ENCODE data around the gene SPTLC2. TPM values are rescaled to one million over a fixed set of nuclear protein-coding genes. Genes with fewer than 3 reads are reported as not detected.

Gene SPTLC2
- total RNA-seq, 1 experiment from 2014 or later: 68.4 TPM

DNA sequence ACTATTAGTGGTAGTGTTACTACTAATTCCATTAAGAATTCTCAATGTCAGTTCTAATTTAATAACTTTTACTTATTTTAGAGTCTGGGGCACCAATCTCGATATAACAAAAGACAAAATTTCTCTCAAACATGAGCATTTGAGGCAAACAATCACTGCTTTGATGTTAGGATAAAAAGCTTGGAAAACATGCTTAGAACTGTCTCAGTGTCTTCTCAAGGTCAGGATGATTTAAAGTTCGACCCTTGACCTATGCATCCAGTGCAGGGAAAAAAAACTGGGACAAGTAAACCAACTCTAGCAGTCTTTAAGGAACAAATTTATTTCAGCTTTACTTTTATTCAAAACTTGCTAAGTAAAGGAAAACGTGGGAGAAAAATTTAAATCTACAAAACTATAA lies 31.1 kb downstream of the SPTLC2 start:
- Histone ChIP-seq H3K9me3 (ENCODE audit: insufficient read depth, low read depth) (no peaks in the 10 kb centered on the region), H3K4me2 (no peak overlapping the region), H3K27ac (no peak overlapping the region), H3K27me3 (ENCODE audit: insufficient read depth, low read depth) (no peaks in the 10 kb centered on the region), H3K4me1 (replicated peaks; ENCODE audit: insufficient read depth) (peaks cover 6% of the 10 kb centered on the region; the same call in 1 of the 2 replicates), H2AFZ (no peak overlapping the region), H3K36me3 (ENCODE audit: low read depth) (no peaks in the 10 kb centered on the region), H3K9me2 (ENCODE audit: insufficient read depth) (peaks cover 4% of the 10 kb centered on the region; the same call in 1 of the 2 replicates), H3K4me3 (no peak overlapping the region), H3F3A (ENCODE audit: insufficient read depth, low read depth) (peaks cover 24% of the 10 kb centered on the region; the same call in 1 of the 2 replicates), H3K79me2 (ENCODE audit: low read depth) (peaks cover 92% of the 10 kb centered on the region), H4K20me1 (ENCODE audit: insufficient read depth) (peaks cover 23% of the 10 kb centered on the region)
- ChIA-PET CTCF (no interaction called here), POLR2A (ENCODE audit: unreplicated experiment) (no interaction called here)
- intact Hi-C loops (cut with micrococcal nuclease; ENCODE audit: unreplicated experiment): no loop called here
- no peak for DNase-seq
- no TSS peak for BruUV-seq (replicated peaks)
- TF ChIP-seq, protein P1, sequence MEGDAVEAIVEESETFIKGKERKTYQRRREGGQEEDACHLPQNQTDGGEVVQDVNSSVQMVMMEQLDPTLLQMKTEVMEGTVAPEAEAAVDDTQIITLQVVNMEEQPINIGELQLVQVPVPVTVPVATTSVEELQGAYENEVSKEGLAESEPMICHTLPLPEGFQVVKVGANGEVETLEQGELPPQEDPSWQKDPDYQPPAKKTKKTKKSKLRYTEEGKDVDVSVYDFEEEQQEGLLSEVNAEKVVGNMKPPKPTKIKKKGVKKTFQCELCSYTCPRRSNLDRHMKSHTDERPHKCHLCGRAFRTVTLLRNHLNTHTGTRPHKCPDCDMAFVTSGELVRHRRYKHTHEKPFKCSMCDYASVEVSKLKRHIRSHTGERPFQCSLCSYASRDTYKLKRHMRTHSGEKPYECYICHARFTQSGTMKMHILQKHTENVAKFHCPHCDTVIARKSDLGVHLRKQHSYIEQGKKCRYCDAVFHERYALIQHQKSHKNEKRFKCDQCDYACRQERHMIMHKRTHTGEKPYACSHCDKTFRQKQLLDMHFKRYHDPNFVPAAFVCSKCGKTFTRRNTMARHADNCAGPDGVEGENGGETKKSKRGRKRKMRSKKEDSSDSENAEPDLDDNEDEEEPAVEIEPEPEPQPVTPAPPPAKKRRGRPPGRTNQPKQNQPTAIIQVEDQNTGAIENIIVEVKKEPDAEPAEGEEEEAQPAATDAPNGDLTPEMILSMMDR (conservative IDR thresholded peaks at IDR 0.05): no peak
- TF ChIP-seq EZH2 (IDR thresholded peaks at IDR 0.05; ENCODE audit: low read depth): no peak

- no peaks in the 10 kb centered on the region for H3K36me3 ChIP-seq (ENCODE audit: low read depth)
- H3K27me3 ChIP-seq (ENCODE audit: insufficient read depth, low read depth): no peaks in the 10 kb centered on the region
- BruUV-seq (replicated peaks): no TSS peak
- peaks cover 92% of the 10 kb centered on the region for H3K79me2 ChIP-seq (ENCODE audit: low read depth)
- peaks cover 4% of the 10 kb centered on the region; the same call in 1 of the 2 replicates for H3K9me2 ChIP-seq (ENCODE audit: insufficient read depth)
- no peak overlapping the region for H3K4me3 ChIP-seq
- POLR2A ChIA-PET (ENCODE audit: unreplicated experiment): no interaction called here
- no peak overlapping the region for H3K4me2 ChIP-seq
- H3K9me3 ChIP-seq (ENCODE audit: insufficient read depth, low read depth): no peaks in the 10 kb centered on the region
- TF ChIP-seq, protein P1 (conservative IDR thresholded peaks at IDR 0.05): no peak
- TF ChIP-seq EZH2 (IDR thresholded peaks at IDR 0.05; ENCODE audit: low read depth): no peak
- H3K4me1 ChIP-seq (replicated peaks; ENCODE audit: insufficient read depth): no peaks in the 10 kb centered on the region; the same call in 1 of the 2 replicates
- H2AFZ ChIP-seq: no peak overlapping the region
- DNase-seq: no peak
- no peak overlapping the region for H3K27ac ChIP-seq
- H4K20me1 ChIP-seq (ENCODE audit: insufficient read depth): peaks cover 23% of the 10 kb centered on the region
- peaks cover 24% of the 10 kb centered on the region; the same call in 1 of the 2 replicates for H3F3A ChIP-seq (ENCODE audit: insufficient read depth, low read depth)
- CTCF ChIA-PET: no interaction called here
- intact Hi-C loops (cut with micrococcal nuclease; ENCODE audit: unreplicated experiment): no loop called here
These were observed 31.6 kb downstream of the SPTLC2 start for GRCh38 chr14:77584809-77585208.

DNA sequence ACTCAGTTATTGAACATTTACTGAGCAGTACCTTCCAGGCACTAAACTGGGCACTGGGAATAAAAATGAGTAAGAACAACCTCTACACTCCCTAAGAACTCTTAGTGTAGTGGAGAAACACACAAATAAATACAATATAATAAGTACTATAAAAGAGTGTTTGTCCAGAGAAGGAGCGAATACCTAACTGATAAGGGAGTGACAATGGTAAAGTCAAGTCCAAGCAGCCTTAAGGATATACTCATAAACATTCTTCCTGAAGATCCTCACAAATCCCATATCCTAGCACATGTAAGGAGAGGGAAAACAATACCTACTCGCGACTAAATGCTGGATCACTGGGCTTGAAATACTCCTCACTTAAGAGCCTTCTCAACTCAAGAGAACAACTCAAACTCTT lies 32.8 kb downstream of the SPTLC2 start:
- BruUV-seq (replicated peaks): no TSS peak
- peaks cover 92% of the 10 kb centered on the region for H3K79me2 ChIP-seq (ENCODE audit: low read depth)
- no peak overlapping the region for H3K27ac ChIP-seq
- TF ChIP-seq EZH2 (IDR thresholded peaks at IDR 0.05; ENCODE audit: low read depth): no peak
- TF ChIP-seq, protein P1 (conservative IDR thresholded peaks at IDR 0.05): no peak
- no peaks in the 10 kb centered on the region for H3K9me3 ChIP-seq (ENCODE audit: insufficient read depth, low read depth)
- H3K27me3 ChIP-seq (ENCODE audit: insufficient read depth, low read depth): no peaks in the 10 kb centered on the region
- H3K4me1 ChIP-seq (replicated peaks; ENCODE audit: insufficient read depth): no peaks in the 10 kb centered on the region; the same call in 1 of the 2 replicates
- H4K20me1 ChIP-seq (ENCODE audit: insufficient read depth): peaks cover 23% of the 10 kb centered on the region
- CTCF ChIA-PET: no interaction called here
- DNase-seq: no peak
- H3K4me3 ChIP-seq: no peak overlapping the region
- 0 out of 2 replicates have a peak, but pooled peaks cover 4% of the 10 kb centered on the region for H3K36me3 ChIP-seq (ENCODE audit: low read depth)
- H2AFZ ChIP-seq: no peak overlapping the region
- intact Hi-C loops (cut with micrococcal nuclease; ENCODE audit: unreplicated experiment): no loop called here
- POLR2A ChIA-PET (ENCODE audit: unreplicated experiment): no interaction called here
- H3K4me2 ChIP-seq: no peak overlapping the region
- H3F3A ChIP-seq (ENCODE audit: insufficient read depth, low read depth): peaks cover 24% of the 10 kb centered on the region
- peaks cover 4% of the 10 kb centered on the region; the same call in 1 of the 2 replicates for H3K9me2 ChIP-seq (ENCODE audit: insufficient read depth)

Data from PC-9 (cell line).